NCI-H2227 (cell line): Measurements from ENCODE around the gene EEF2KMT.

Experiments used
- DNase-seq: peaks from one replicate; lab custom pipeline; 2025; ENCODE audit not compliant: unreplicated experiment; lab: John Stamatoyannopoulos, UW

Gene EEF2KMT

GRCh38 chr16:5044011-5044540 is 53.5 kb downstream of the EEF2KMT start:
- DNase-seq = no peak

DNA sequence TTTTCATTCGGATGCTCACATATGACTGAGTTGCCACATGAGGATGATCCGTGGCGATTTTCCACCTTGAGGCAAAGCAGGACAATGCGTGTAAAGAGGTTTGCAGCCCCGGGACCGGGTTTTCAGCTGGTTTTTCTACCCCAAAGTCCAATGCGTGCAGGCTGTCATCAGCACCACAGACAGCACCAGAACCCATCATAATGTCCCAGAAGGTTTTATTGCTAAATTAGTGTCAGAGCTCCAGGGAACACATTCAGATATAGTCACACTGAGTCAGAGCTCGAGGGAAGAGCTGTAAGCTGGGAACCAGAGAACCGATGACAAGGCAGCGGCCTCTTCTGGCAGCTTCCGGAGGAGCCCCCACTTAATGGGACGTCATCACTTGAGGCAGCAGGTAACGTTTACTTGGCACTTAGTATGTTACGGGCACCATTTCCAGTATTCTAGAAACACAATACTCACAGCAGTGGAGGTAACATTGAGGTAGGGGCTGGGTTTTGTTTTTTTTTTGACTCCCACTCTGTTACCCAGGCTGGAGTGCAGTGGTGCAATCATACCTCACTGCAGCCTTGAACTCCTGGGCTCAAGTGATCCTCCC is 54.9 kb downstream of the EEF2KMT start:
- DNase-seq = peak; percentile 48

DNA sequence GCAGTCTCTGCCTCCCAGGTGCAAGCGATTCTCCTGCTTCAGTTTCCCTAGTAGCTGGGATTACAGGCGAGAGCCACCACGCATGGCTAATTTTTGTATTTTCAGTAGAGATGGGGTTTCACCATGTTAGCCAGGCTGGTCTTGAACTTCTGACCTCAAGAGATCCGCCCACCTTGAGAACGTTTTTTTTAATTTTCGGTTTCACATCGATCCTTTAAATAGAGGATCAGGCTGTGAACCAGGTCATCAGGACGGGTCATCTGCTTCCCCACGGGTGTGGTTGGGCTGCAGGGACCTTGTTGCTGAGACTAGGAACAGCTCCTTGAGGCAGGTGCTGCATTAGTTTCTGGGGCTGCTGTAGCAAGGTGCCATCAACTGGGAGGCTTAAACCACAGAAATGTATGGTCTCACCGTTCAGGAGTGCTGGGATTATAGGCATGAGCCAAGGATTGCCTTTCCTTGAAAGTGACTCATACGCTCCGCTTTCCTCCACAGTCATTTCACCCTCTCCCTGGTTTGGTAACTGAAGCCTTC is 55.9 kb downstream of the EEF2KMT start:
- no peak for DNase-seq

- no peak for DNase-seq
Measured at GRCh38 chr16:5040451-5040850, 57.1 kb downstream of the EEF2KMT start.

- no peak for DNase-seq
Measured at GRCh38 chr16:5036228-5037156, 61.1 kb downstream of the EEF2KMT start.

GRCh38 chr16:5035909-5036227 is 61.7 kb downstream of the EEF2KMT start:
- DNase-seq = no peak
